EH (cell line): ENCODE measurements around the gene PLCG2.
A peak's percentile ranks its signal among the peaks of the same experiment; 100 is the strongest.
"Not testable (repeated sequence)": the region's sequence is repeated elsewhere in the genome, so short reads cannot be mapped to it uniquely, and the experiment has no call there.

ENCODE experiments used
- DNase-seq: peaks from one replicate; pipeline ENCODE4 v3.0.0-alpha.2; 2015; ENCODE audit warnings: low read depth

Gene PLCG2

DNA sequence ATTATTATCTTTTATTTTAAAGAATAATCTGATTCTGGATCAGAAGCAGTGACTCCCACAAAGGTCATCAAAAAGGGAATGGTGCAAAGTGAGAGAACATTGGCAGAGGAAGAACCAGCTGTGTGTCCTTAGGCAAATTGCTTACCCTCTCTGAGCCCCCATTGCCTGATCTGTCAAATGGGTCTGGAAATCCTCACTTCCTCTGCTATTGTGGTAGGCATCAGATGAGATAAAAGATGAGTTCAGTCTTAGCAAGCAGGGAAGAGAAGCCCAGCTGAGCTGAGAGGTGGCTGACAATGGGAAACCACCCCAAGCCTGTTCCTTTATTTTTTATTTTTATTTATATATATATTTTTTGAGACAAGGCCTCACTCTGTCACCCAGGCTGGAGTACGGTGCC is 24.2 kb upstream of the PLCG2 start:
- no peak for DNase-seq

DNA sequence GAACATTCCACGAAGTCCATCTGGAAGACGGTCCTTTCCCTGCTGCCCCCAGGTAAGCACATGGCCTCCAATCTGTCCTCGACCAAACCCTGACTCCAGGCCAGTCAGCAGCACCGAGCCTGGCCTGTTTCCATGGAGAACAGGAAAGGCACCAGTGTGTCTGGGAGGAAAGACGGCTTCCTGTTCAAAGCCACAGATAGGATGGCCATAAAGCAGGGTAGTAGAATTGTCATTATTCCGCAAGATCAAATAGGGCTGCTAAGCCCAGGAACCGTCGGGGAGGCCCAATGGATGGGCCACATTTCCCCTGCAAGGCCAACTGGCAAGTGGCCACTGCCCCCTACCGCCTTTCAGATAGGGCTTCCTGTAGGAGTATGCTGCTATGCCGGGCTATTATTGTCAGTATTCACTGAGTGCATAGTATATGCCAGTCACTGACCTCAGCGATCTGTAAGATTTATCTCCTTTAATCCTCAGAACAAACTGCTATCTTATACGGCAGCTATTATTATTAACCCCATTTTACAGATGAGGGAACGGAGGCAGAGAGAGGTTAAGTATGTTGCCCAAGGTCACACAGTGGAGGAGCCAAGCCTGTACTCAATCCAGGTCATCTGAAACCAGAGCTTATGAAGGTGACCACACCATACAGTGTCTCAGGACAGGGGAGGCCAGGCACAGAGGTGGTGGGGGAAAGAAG is 23.0 kb upstream of the PLCG2 start:
- no peak for DNase-seq

DNA sequence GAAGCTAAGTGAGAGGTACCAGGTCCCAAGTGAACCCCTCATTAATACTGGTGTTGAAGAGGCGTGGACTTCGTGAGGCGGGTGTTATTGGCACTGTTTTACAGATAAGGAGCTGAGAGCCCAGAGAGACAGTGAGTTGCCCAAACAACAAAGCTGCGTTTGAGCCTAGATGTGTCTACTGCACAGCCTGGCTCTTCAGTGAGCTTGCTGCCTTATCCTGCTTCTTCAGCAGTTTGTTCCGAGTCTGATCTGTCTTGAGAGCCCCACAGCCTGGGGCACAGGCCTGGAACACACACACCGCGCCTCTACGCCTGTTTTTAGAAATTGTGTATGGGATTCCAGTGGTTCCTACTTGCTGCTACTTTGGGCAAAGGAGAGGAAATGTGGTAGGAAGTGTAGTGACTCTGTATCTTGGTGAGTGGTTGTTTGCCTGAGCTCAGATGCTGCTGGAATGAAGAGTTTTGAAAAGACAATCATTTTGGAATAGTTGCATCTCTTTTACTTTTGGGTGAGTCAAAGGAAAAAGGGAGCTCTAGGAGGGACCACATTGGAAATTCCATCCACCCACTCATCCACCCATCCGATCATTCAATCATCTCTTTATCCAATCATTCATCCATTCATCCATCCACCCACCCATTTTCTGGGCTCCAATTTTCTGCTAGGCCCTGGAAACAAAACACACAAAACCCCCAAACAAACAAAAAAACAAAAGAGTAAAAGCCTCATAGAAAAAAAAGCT is 22.3 kb upstream of the PLCG2 start:
- DNase-seq, result no peak

DNA sequence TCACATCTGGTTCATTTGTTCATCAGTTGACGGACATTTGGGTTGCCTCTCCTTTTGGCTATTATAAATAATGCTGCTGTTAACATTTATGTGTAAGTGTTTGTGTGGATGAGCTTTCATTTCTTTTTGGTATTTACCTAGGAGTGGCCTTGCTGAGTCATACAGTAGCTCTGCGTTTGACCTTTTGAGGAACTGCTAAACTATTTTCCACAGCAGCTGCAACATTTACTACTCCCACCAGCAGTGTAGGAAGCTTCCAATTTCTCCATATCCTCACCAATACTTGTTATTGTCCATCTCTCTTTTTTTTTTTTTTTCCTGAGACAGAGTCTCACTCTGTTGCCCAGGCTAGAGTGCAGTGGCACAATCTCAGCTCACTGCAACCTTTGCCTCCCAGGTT is 20.7 kb upstream of the PLCG2 start:
- DNase-seq, result peak; percentile 29

DNA sequence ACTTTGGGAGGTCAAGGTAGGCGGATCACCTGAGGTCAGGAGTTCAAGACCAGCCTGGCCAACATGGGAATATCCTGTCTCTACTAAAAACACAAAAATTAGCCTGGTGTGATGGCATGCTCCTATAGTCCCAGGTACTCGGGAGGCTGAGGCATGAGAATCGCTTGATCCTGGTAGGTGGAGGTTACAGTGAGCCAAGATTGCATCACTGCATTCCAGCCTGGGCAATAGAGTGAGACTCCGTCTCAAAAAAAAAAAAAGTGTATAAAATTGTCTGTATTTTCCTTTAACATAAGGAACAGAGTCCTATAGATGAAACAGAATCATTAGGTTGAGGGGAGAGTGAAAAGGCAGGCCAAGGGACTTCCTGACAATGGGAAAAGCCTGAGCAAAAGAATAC is 16.8 kb upstream of the PLCG2 start:
- not testable (repeated sequence) for DNase-seq

DNA sequence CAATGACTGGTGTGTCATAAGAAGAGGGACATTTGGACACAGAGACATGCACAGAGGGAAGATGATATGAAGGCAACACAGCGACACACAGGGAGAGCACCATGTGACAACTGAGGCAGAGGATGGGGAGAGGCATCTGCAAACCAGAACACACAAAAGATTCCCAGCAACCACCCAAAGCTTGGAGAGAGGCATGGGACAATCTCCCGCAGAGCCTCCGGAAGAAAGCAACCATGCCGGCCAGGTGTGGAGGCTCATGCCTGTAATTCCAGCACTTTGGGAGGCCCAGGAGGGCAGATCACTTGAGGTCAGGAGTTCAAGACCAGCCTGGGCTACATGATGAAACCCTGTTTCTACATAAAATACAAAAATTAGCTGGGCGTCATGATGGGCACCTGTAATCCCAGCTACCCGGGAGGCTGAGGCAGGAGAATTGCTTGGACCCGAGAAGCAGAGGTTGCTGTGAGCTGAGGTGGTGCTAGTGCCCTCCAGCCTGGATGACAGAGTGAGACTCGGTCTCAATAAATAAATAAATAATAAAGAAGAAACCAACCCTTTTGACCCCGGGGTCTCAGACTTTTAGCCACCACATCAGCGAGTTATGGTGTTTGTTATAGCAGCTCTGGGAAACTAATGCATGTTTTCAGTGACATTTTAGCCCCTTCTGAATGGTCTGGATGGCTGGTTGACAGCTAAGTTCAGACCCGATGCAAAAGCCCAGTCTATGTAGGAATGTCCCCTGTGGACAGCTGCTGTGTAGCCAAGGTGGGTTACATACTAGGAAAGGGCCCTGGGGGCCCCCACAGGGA is 13.8 kb upstream of the PLCG2 start:
- DNase-seq, result no peak

DNA sequence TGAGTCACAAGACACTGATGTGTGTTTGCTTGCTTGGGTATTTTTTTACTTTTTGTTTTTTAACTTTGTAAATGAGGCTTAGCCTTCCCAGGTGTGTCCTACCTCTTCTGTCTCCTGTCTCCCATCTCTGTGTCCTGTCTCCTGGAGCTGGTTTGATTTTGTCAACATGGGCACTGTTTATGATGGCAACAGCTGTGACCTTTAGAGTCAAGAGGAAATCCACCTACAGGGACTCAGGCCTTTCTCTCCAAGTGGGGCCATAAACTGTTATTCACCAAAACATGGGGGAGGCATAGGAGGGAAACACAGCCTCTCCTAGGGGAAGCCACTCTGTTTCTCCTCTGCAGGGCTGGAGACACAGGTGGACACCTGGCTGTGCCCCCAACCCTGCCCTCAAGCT is 13.1 kb upstream of the PLCG2 start:
- DNase-seq, result no peak

DNA sequence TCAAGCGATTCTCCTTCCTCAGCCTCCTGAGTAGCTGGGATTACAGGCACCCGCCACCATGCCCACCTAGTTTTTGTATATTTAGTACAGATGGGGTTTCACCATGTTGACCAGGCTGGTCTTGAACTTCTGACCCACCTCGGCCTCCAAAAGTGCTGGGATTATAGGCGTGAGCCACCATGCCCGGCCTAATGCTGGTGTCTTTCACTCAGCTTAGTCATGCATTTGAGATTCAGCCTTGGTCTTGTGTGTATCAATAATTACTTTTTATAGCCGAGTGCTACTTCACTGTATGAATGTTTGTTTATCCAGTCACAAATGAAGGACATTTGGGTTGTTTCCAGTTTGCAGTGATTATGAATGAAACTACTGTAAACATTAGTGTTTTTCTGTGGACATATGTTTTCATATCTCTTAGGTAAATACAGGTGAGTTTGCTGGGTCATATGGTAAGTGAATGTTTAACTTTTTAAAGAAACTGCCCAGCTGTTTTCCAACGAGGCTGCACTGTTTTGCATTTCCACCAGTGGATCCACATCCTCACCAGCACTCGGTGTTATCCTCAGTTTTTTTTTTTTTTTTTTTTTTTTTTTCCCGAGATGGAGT is 11.0 kb upstream of the PLCG2 start:
- DNase-seq, result no peak

DNA sequence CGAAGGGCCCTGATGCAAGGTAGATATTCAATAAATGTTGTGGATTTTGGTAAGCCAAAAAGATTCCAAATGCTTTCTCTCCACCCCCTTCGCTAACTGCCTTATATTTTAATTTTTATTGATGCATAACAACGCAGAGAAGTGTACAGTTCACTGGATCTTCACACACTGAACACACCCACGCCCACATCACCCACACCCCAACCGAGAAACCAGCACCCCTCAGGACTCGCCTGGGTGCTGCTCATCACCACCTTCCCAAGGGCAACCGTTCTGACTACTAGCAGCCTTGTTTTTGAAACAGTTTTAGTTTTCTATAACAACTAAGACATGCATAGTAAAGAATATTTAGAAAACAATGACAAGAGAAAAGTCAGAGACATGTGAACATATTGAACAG is 9.1 kb upstream of the PLCG2 start:
- no peak for DNase-seq

DNA sequence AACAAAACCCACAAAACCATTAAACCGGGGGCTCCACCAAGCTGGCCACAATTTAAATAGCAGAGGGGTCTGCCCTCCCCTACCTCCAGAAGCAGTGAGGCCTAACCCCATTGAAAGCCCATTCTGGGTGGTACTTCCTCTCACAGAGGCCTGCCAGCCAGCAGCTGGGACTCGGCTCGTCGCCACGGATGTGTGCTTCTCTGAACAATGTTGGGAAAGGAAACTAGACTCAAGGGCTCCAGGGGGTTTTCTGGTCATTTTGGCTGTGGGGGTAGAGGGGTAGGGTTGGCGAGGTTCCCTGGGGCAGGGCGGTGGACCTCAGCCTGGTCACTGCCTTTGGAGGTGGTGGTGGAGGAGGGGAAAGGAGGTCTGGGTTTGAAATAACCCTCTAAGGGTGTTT is 4.7 kb upstream of the PLCG2 start:
- DNase-seq, result no peak

DNA sequence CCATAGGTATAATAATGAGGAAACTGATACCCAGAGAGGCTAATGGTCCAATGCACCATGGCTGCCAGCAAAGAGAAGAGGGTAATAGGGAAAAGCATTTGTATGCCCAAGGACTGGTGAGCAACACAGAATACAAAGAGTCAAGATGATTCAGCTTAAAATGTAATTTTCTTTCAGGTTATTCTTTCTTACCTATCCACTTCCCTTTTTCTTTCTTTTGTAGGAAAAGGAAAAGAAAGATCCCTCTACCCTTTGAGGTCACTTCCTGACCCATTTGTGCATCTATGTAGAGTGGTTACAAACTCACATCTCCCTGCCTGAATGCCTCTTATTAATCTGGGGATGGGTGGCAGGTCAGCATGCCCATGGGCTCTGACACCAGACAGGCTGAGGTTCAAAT is 3.5 kb upstream of the PLCG2 start:
- no peak for DNase-seq

DNA sequence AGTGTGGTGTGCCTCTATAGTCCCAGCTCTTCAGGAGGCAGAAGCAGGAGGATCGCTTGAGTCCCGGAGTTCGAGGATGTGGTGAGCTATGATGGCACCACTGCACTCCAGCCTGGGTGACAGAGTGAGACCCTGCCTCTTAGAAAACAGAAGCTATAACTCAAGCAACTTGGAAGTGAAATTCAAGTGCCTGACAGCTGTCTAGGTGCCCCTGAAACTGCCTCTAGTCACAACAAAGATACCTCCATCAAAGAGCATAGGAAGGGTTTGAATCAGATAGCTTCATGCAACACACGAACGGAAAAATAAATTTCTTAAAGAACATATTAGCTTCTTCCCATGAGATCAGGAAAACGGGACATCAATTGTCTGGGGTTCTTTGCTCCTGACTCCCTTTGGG is 860 bp upstream of the PLCG2 start:
- DNase-seq, result no peak

DNA sequence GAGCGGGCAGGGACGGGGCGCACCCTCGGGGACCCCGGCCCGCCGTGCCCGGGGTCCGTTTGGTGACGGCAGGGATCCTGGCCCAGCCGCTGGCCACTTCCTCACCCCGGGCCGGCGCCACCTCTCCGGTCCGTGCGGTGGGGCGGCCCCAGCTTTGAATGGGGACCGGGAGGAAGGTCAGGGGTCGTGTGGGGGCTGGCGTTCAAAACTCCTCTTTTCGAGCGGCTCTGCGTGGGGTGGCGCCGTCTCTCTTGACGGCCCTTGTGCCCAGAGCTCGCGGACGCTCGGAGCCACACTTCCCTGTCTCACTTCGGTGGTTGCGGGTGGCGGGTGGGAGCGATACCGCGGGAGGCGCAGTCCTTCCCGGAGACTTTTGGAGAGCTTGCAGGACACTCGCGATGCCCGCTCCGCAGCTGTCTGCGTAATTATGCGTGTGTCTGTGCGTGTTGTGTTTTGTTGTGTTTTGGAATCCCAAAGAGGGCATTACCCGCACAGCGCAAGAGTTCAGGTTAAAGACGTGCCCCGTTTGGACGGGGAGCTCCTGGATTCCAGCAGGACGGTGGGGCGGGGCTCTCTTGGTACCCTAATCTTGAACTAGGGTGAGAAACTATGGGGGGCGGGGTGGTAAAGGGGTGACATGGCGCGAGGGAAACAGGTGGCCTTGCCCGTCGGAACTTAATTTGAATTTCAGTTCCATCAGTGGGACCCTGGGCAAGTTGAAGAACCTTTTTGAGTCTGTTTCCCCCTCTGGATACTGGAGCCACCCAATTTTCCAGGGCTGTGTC is 637 bp downstream of the PLCG2 start:
- DNase-seq, result no peak

DNA sequence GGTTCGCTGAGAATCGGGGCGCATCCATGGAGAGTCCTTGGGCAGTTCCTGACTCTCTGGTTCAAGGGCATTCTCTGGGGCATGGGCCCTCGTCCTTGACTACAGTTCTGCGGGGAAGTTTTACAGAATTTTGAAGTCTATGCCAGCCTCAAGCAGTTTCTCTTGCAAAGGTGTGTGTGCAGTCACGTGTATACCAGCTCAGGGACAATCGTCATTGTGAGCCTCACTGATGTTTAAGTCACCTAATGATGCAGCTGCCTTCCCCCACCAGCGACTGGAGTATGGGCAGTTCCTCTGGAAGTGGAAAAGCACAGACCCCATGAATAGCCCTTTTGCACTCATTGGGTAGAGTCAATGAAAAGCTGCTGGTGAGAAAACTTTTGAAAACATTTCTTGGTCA is 1.3 kb downstream of the PLCG2 start:
- DNase-seq, result no peak

DNA sequence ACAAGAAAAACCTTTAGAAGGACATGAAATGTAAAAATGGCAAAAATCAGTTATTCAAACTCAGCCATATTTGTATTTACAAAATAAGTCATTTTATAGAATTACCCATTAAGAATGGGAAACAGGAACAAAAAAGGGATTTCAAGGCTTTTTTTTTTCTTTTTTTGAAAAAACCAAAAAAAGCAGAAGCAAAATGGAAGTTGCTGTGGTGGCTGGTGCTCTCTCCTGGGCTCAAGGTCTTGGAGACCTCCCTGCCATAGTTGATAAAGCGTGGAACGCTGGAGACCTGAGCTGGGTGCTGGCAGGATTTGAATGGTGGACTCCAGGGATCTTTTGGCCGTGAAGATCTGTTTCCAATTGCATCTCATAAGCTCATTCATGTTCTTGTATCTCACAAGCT is 3.1 kb downstream of the PLCG2 start:
- no peak for DNase-seq

DNA sequence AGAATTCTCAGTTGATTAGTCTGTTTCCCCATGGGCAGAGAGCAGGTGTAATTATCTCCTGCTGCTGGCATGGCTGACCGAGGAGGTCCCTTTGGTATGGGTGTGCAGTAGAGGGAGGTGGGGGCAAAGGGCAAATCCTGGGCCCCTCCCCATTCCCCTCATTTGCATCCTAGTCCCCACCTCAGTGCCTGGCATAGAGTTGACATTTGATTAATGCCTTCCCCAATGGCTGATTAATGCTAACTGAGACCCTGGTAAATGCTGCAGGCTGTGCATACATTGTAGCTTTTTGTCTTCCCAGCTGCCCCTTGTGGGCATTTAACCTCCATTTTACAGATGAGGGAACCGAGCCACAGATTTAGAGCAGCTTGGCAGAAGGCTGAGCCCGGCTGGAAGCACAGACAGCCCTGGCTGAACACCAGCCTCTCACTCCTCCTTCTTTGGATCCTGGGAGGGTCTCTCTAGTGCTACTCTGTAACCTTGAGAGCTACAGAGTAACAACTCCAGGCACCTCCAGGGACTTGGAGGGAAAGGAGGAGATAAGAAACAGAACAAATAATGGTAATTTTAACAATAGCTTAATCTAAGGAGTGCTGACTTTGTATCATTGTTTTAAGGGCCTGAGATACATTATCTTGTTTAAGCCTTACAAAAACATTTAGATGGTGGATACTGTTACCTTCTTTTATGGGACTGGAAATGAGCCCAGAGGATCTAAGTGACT is 5.1 kb downstream of the PLCG2 start:
- no peak for DNase-seq

DNA sequence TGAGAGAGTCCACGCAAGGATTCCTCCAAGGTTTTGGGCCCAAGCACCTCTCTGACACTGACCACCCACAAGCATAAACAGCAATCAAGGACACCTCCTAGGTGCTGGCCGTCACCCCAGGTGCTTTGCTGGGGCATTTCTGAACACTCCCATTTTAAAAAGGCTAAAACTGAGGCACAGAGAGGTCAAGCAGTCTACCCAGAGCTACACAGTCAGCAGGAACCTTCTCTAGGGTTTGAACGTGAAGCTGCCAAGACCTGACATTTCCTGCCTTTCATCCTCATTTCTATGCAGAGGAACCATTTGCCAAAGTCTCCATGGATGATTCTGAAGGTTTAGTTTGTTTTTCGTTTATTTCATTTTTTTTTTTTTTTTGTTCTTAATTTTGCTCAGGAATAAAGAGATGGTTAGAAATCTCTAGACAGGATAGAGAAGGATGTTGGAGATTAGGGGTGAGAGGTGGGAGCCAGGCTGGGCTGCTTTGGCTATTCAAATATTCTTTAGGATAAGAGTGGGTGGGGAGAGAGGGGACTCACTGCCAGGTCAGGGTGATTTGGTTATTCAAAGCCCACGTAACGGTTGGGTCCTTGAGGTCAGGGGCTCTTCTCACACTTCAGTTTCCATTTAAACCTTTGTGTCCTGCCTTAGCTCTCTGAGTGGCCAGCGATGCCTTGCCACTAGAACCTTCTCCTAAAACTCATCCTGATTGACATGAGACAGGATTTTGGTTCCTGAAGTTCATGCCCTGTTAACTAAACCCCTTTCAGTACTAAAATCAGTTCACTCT is 6.2 kb downstream of the PLCG2 start:
- DNase-seq, result no peak

DNA sequence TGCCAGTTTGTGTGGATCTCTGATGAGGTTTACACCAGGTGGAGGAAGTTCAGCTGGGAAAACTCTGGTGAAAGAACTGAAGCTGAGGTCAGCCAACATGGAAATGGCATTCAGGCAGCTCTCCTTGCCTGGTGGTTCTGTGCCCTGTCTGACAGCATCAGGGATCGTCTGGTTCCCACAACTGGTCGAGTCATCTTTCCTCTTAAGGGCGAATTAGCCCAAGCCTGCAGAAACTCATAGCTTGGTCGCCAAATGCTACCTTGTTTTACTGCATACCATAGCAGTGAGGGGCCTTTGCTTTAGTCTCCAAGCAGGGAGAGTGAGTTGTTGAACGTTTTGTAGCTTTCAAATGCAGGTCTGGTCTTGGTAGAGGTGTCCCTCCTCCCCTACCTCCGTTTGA is 7.2 kb downstream of the PLCG2 start:
- peak; percentile 8 for DNase-seq

DNA sequence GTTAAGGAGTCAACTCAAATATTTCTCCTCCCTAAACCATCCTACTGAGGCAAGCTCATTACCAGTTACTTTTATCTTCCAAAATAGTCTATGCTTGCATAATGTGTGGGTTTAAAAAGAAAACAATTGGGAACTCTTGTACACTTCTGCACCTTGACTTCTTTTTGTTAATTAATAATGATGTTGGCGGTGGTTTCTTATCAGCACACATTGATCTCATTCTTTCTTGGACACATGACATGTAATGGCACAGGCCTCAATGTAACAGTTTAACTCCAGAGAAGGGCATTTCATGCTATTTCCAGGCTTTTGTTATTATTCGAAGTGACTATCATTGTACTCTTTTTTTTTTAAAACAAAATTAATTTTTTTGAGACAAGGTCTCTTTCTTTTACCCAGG is 7.8 kb downstream of the PLCG2 start:
- DNase-seq, result no peak

DNA sequence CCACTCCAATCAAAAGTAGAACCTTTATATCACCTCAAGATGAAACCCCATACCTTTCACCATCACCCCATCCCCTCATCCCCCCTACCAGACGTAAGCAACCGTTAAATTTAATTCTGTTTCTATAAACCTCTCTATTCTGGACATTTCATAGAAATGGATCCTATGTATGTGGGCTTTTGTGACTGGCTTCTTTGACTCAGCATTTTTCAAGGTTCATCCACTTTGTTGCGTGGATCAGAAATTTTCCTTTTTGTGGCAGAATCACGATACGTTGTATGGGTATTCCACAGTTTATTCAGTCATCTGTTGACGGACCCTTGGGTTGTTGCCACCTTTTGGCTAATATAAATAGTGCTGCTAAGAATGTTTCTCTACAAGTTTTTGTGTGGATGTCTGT is 8.6 kb downstream of the PLCG2 start:
- DNase-seq, result no peak
